ENCODE results near the gene MKS1. TPM values are rescaled to one million over a fixed set of nuclear protein-coding genes. Genes with fewer than 3 reads are reported as not detected.

The MKS1 gene
- polyA plus RNA-seq, 3 donors, result 4.2 to 7.6 (median 5.0) TPM

- Mint-ChIP-seq H3K27ac (no peak overlapping the region), H3K4me1 (peaks cover 30% of the 10 kb centered on the region), H3K36me3 (no peaks in the 10 kb centered on the region), H3K27me3 (ENCODE audit: low read depth in 3 of 3) (peaks cover 10 to 24% (median 19%) of the 10 kb centered on the region in 3 donors), H3K9me3 (peaks cover 0 to 1% (median 0%) of the 10 kb centered on the region in 7 donors), H3K4me3 (no peak overlapping the region)
- no peaks in the 10 kb centered on the region for H3K79me2 ChIP-seq (ENCODE audit: insufficient read depth, low read length)
- H3K4me3 ChIP-seq (replicated peaks in 1 of 3; ENCODE audit: low read depth in 2 of 3, low read length in 3 of 3), result no peak overlapping the region
- no peak for DNase-seq
- no peak for TF ChIP-seq CTCF (IDR thresholded peaks at IDR 0.05)
- no peaks in the 10 kb centered on the region for H4K20me1 ChIP-seq (ENCODE audit: insufficient read depth, low read length)
- no peak overlapping the region for H2AFZ ChIP-seq (ENCODE audit: insufficient read depth, low read depth, low read length, poor library complexity, severe bottlenecking)
- no peak overlapping the region for H3K9ac ChIP-seq (ENCODE audit: insufficient read depth, low read length, poor library complexity, severe bottlenecking)
- H3K4me1 ChIP-seq (ENCODE audit: control insufficient read depth in 1 of 2, insufficient read depth in 2 of 2, low read length in 2 of 2), result peaks cover 27 to 35% of the 10 kb centered on the region in 2 donors
- H3K4me2 ChIP-seq (replicated peaks; ENCODE audit: extremely low read depth, low read length, poor library complexity, severe bottlenecking), result no peak overlapping the region
- no peaks in the 10 kb centered on the region for H3K36me3 ChIP-seq (replicated peaks in 1 of 2; ENCODE audit: control insufficient read depth in 1 of 2, insufficient read depth in 2 of 2, low read length in 2 of 2)
- no peaks in the 10 kb centered on the region for H3K27me3 ChIP-seq (ENCODE audit: control insufficient read depth in 2 of 2, insufficient read depth in 2 of 2, low read length in 2 of 2)
- 100% methylated on average over 2 of the region's 4 CpGs for WGBS (ENCODE audit: insufficient coverage)
- intact Hi-C loops (cut with micrococcal nuclease), result no loop called here
- H3K9me3 ChIP-seq (replicated peaks in 1 of 2; ENCODE audit: control insufficient read depth in 1 of 2, insufficient read depth in 1 of 2, low read length in 2 of 2), result no peaks in the 10 kb centered on the region
- no peak overlapping the region for H3K27ac ChIP-seq (ENCODE audit: low read depth in 1 of 2, low read length in 2 of 2)
These were observed 10.8 kb upstream of the MKS1 start for GRCh38 chr17:58229881-58230280.

GRCh38 chr17:58229384-58229783 lies 10.3 kb upstream of the MKS1 start:
- no peaks in the 10 kb centered on the region for H3K36me3 Mint-ChIP-seq
- TF ChIP-seq CTCF (IDR thresholded peaks at IDR 0.05), result no peak

More at GRCh38 chr17:58229384-58229783, 10.3 kb upstream of the MKS1 start:
- no peak overlapping the region for H3K4me2 ChIP-seq (replicated peaks; ENCODE audit: extremely low read depth, low read length, poor library complexity, severe bottlenecking)
- no peaks in the 10 kb centered on the region for H3K36me3 ChIP-seq (replicated peaks in 1 of 2; ENCODE audit: control insufficient read depth in 1 of 2, insufficient read depth in 2 of 2, low read length in 2 of 2)
- H3K79me2 ChIP-seq (ENCODE audit: insufficient read depth, low read length), result no peaks in the 10 kb centered on the region
- H3K27ac Mint-ChIP-seq, result no peak overlapping the region
- H3K27me3 Mint-ChIP-seq (ENCODE audit: low read depth in 3 of 3), result peaks cover 10 to 22% (median 19%) of the 10 kb centered on the region in 3 donors
- peaks cover 0 to 1% (median 0%) of the 10 kb centered on the region in 7 donors for H3K9me3 Mint-ChIP-seq
- no peaks in the 10 kb centered on the region for H3K27me3 ChIP-seq (ENCODE audit: control insufficient read depth in 2 of 2, insufficient read depth in 2 of 2, low read length in 2 of 2)
- H3K4me1 ChIP-seq (ENCODE audit: control insufficient read depth in 1 of 2, insufficient read depth in 2 of 2, low read length in 2 of 2), result peaks cover 27 to 33% of the 10 kb centered on the region in 2 donors
- no CpG with 5 or more reads among the region's 1 CpG for WGBS (ENCODE audit: insufficient coverage)
- H3K4me1 Mint-ChIP-seq, result peaks cover 29% of the 10 kb centered on the region
- intact Hi-C loops (cut with micrococcal nuclease), result no loop called here
- no peak for DNase-seq
- no peak overlapping the region for H3K4me3 ChIP-seq (replicated peaks in 1 of 3; ENCODE audit: low read depth in 2 of 3, low read length in 3 of 3)
- no peak overlapping the region for H2AFZ ChIP-seq (ENCODE audit: insufficient read depth, low read depth, low read length, poor library complexity, severe bottlenecking)
- H3K4me3 Mint-ChIP-seq, result peak overlapping the region in 1 of 2 donors; percentile 13
- H4K20me1 ChIP-seq (ENCODE audit: insufficient read depth, low read length), result no peaks in the 10 kb centered on the region
- no peak overlapping the region for H3K9ac ChIP-seq (ENCODE audit: insufficient read depth, low read length, poor library complexity, severe bottlenecking)
- no peak overlapping the region for H3K27ac ChIP-seq (ENCODE audit: low read depth in 1 of 2, low read length in 2 of 2)
- H3K9me3 ChIP-seq (replicated peaks in 1 of 2; ENCODE audit: control insufficient read depth in 1 of 2, insufficient read depth in 1 of 2, low read length in 2 of 2), result no peaks in the 10 kb centered on the region

Data from CD14-positive monocyte (primary cell).